GM23338 (cell line): ENCODE measurements around the gene ENOX1. TPM values are rescaled to one million over a fixed set of nuclear protein-coding genes. Genes with fewer than 3 reads are reported as not detected.

Source experiments
- ATAC-seq: fragments of 200-7000 bp; cut with Tn5 transposase; 3 replicates; pipeline ENCODE4 v1.9.1; 2020
- DNase-seq: peaks from one replicate; pipeline ENCODE4 v3.0.0-alpha.2; 2015; ENCODE audit warnings: low spot score
- H2AFZ ChIP-seq: fragments of 200-600 bp; sonication (generic); 2 replicates; pipeline ENCODE4 v1.8.0; 2016; ENCODE audit warnings: antibody characterized with exemption, mild to moderate bottlenecking, moderate library complexity
- H3F3A ChIP-seq: fragments of 200-600 bp; sonication (generic); replicated peaks from 2 replicates; pipeline ENCODE4 v1.8.0; 2017; ENCODE audit warnings: antibody characterized with exemption, mixed run types, low read depth
- H3K27ac ChIP-seq: fragments of 200-600 bp; sonication (generic); 2 replicates; pipeline ENCODE4 v1.6.1; 2016; ENCODE audit warnings: low read depth
- H3K27me3 ChIP-seq: fragments of 200-600 bp; sonication (generic); 2 replicates; pipeline ENCODE4 v1.8.0; 2016; ENCODE audit warnings: mild to moderate bottlenecking, mixed run types, moderate library complexity; ENCODE audit not compliant: insufficient read depth
- H3K36me3 ChIP-seq: fragments of 200-600 bp; sonication (generic); 2 replicates; pipeline ENCODE4 v1.8.0; 2016; ENCODE audit warnings: mild to moderate bottlenecking; ENCODE audit not compliant: insufficient read depth
- H3K4me1 ChIP-seq: fragments of 200-600 bp; sonication (generic); 2 replicates; pipeline ENCODE4 v1.8.0; 2016; ENCODE audit warnings: mild to moderate bottlenecking, moderate library complexity; ENCODE audit not compliant: insufficient read depth
- H3K4me2 ChIP-seq: fragments of 200-600 bp; sonication (generic); 2 replicates; pipeline ENCODE4 v1.7.1; 2017; ENCODE audit warnings: mixed run types
- H3K4me3 ChIP-seq: fragments of 200-600 bp; sonication (generic); 2 replicates; pipeline ENCODE4 v1.6.1; 2016; ENCODE audit warnings: mixed run types
- H3K79me2 ChIP-seq: fragments of 200-600 bp; sonication (generic); replicated peaks from 2 replicates; pipeline ENCODE4 v1.8.0; 2017; ENCODE audit warnings: mild to moderate bottlenecking; ENCODE audit not compliant: insufficient read depth
- H3K9me2 ChIP-seq: fragments of 200-600 bp; sonication (generic); 2 replicates; pipeline ENCODE4 v1.8.0; 2017; ENCODE audit not compliant: insufficient read depth
- H4K20me1 ChIP-seq: fragments of 200-600 bp; sonication (generic); replicated peaks from 2 replicates; pipeline ENCODE4 v1.8.0; 2017; ENCODE audit warnings: mild to moderate bottlenecking; ENCODE audit not compliant: insufficient read depth
- H3K27ac Mint-ChIP-seq: 2 replicates; pipeline ENCODE4 v1.8.0; 2020; ENCODE audit warnings: inconsistent platforms, mild to moderate bottlenecking, moderate library complexity, mixed read lengths
- H3K27me3 Mint-ChIP-seq: 3 replicates; pipeline ENCODE4 v1.8.0; 2022; ENCODE audit warnings: low read depth, mild to moderate bottlenecking, moderate library complexity, mixed read lengths, inconsistent platforms; ENCODE audit not compliant: insufficient read depth, poor library complexity
- H3K36me3 Mint-ChIP-seq: 3 replicates; pipeline ENCODE4 v1.8.0; 2021; ENCODE audit warnings: low read depth, mild to moderate bottlenecking, inconsistent platforms, moderate library complexity, mixed read lengths
- H3K4me1 Mint-ChIP-seq: 3 replicates; pipeline ENCODE4 v1.8.0; 2020; ENCODE audit warnings: mild to moderate bottlenecking, inconsistent platforms, mixed read lengths
- H3K4me3 Mint-ChIP-seq: 3 replicates; pipeline ENCODE4 v1.8.0; 2021; ENCODE audit warnings: moderate library complexity, mild to moderate bottlenecking, inconsistent platforms, mixed read lengths
- H3K9me3 Mint-ChIP-seq: 3 replicates; pipeline ENCODE4 v1.8.0; 2020; ENCODE audit warnings: moderate library complexity, mild to moderate bottlenecking, inconsistent platforms, mixed read lengths
- CREB1 ChIP-seq: fragments of 250-450 bp; sonication (Bioruptor Pico); IDR thresholded peaks from 2 replicates; pipeline ENCODE4 v1.5.0; 2020; ENCODE audit warnings: low read depth, mild to moderate bottlenecking, moderate library complexity
- EZH2phosphoT487 ChIP-seq: fragments of 200-600 bp; sonication (generic); IDR thresholded peaks from one replicate; pipeline ENCODE4 v1.8.1; 2018; ENCODE audit warnings: antibody characterized with exemption; ENCODE audit not compliant: unreplicated experiment
- JUNB ChIP-seq: IDR thresholded peaks from one replicate; pipeline ENCODE4 v1.6.1; 2016; ENCODE audit warnings: antibody characterized with exemption; ENCODE audit not compliant: unreplicated experiment
- NANOG ChIP-seq: IDR thresholded peaks from 2 replicates; pipeline ENCODE4 v1.6.1; 2016; ENCODE audit warnings: antibody characterized with exemption, borderline replicate concordance
- STAT1 ChIP-seq: IDR thresholded peaks from one replicate; pipeline ENCODE4 v1.6.1; 2016; ENCODE audit warnings: antibody characterized with exemption; ENCODE audit not compliant: unreplicated experiment
- polyA plus RNA-seq: library from polyadenylated mRNA; unstranded; fragments of >200 nt; fragmentation: Nextera tagmentation; extraction: Ambion mirVana; gene quantifications from 2 replicates; pipeline ENCODE4 v1.2.1, GENCODE V29; 2016
- total RNA-seq: library from RNA; depleted of rRNA; stranded (reverse); fragments of >200 nt; shearing (Covaris generic); gene quantifications from 2 replicates; pipeline ENCODE4 v1.2.3, GENCODE V29; 2014
- TF ChIP-seq, protein P1 (sequence below): IDR thresholded peaks from one replicate; pipeline ENCODE4 v1.6.1; 2018; ENCODE audit warnings: antibody characterized with exemption; ENCODE audit not compliant: unreplicated experiment
- TF ChIP-seq, protein P2 (sequence below), 2 experiments: fragments of 200-600 bp in 1 of 2; sonication (generic) in 1 of 2; conservative IDR thresholded peaks; 2 replicates each; pipeline versions ENCODE4 v1.5.1 to v1.6.1; 2016 to 2017; ENCODE audit warnings: antibody characterized with exemption in 2 of 2, low read depth in 2 of 2, mild to moderate bottlenecking in 2 of 2, moderate library complexity in 1 of 2
- TF ChIP-seq, protein P3 (sequence below): fragments of 250-450 bp; sonication (Bioruptor Pico); IDR thresholded peaks from 2 replicates; pipeline ENCODE4 v1.5.0; 2020; ENCODE audit warnings: mild to moderate bottlenecking, moderate library complexity
- TF ChIP-seq, protein P4 (sequence below): IDR thresholded peaks from 2 replicates; pipeline ENCODE4 v1.6.1; 2016; ENCODE audit warnings: antibody characterized with exemption

The ENOX1 gene
- total and polyA plus RNA-seq, 2 experiments from 2014 or later, result 0.66 to 0.81 TPM

DNA sequence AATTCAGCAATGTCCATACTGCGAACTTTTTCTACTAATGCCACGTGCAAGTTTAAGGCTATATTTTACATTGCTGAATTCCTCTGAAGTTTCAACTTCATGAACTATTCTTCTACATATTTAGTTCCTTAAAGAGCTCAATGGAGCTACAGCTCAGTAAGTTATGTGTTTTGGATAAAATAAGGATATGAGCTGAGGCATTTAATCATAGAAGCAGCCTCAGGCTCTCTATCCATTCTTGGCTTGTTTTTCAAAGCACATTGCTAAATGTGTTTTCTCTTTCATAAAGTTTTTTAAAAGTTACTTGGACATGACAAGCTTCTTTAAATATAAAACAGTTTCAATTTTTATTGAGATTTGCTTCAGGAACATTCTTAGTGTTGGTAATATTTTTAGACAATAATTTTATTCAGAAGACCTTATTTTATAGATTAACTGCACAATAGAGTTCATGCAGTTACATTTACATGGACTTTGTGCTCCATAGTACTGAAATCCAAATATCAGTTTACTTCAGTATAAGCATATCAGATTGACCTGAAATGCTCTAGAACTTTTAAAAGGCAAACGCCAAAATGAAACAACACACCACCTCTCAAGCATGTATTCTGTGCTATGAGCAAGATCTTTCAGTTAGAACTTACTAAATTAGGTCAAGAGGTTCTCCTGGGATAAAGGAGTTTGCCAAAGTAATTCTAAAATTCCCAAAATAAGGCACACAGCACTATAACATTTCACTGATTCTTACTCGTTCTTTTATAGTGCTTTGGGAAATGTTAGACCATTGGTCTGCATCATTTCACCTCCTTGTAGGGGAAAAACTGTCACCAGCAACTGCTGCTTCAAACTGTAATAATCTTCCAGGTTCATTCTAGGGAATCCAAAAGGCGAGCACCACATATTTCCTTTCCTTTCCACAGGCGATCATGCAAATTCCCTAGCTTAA, 275.5 kb downstream of the ENOX1 start (continued):
- no peak for TF ChIP-seq JUNB
- TF ChIP-seq, protein P1, sequence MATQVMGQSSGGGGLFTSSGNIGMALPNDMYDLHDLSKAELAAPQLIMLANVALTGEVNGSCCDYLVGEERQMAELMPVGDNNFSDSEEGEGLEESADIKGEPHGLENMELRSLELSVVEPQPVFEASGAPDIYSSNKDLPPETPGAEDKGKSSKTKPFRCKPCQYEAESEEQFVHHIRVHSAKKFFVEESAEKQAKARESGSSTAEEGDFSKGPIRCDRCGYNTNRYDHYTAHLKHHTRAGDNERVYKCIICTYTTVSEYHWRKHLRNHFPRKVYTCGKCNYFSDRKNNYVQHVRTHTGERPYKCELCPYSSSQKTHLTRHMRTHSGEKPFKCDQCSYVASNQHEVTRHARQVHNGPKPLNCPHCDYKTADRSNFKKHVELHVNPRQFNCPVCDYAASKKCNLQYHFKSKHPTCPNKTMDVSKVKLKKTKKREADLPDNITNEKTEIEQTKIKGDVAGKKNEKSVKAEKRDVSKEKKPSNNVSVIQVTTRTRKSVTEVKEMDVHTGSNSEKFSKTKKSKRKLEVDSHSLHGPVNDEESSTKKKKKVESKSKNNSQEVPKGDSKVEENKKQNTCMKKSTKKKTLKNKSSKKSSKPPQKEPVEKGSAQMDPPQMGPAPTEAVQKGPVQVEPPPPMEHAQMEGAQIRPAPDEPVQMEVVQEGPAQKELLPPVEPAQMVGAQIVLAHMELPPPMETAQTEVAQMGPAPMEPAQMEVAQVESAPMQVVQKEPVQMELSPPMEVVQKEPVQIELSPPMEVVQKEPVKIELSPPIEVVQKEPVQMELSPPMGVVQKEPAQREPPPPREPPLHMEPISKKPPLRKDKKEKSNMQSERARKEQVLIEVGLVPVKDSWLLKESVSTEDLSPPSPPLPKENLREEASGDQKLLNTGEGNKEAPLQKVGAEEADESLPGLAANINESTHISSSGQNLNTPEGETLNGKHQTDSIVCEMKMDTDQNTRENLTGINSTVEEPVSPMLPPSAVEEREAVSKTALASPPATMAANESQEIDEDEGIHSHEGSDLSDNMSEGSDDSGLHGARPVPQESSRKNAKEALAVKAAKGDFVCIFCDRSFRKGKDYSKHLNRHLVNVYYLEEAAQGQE, result no peak
- no peak for TF ChIP-seq CREB1

DNA sequence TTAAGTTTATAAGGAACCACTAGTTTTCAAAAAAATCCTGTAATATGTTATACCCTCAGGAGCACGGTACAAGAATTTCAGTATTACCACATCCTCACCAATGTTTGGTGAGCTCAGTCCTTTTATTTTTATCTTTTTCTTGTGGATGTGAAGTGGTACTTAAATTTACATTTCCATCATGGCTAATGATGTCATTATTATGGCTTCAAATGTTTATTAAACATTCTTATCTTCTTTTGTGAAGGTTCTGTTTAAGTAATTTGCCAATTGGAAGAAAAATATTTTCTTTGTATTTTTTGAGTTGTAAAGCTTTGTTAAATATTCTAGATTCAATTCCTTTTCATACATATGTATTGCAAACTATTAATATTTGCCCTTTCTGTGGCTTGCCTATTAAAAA, 291.0 kb downstream of the ENOX1 start:
- Histone ChIP-seq H3K36me3 (no peaks in the 10 kb centered on the region), H3K27me3 (no peaks in the 10 kb centered on the region), H3K9me2 (peaks cover 21% of the 10 kb centered on the region), H4K20me1 (no peaks in the 10 kb centered on the region), H3K4me2 (no peak overlapping the region), H3K4me1 (no peaks in the 10 kb centered on the region), H3K27ac (no peak overlapping the region), H3K4me3 (no peak overlapping the region), H3F3A (no peaks in the 10 kb centered on the region), H3K79me2 (no peaks in the 10 kb centered on the region), H2AFZ (no peak overlapping the region)
- DNase-seq, result no peak
- Mint-ChIP-seq H3K27me3 (no peaks in the 10 kb centered on the region), H3K36me3 (no peaks in the 10 kb centered on the region), H3K27ac (no peak overlapping the region), H3K9me3 (no peaks in the 10 kb centered on the region), H3K4me3 (no peak overlapping the region), H3K4me1 (no peaks in the 10 kb centered on the region)
- ATAC-seq, result no peak
- TF ChIP-seq, protein P2, sequence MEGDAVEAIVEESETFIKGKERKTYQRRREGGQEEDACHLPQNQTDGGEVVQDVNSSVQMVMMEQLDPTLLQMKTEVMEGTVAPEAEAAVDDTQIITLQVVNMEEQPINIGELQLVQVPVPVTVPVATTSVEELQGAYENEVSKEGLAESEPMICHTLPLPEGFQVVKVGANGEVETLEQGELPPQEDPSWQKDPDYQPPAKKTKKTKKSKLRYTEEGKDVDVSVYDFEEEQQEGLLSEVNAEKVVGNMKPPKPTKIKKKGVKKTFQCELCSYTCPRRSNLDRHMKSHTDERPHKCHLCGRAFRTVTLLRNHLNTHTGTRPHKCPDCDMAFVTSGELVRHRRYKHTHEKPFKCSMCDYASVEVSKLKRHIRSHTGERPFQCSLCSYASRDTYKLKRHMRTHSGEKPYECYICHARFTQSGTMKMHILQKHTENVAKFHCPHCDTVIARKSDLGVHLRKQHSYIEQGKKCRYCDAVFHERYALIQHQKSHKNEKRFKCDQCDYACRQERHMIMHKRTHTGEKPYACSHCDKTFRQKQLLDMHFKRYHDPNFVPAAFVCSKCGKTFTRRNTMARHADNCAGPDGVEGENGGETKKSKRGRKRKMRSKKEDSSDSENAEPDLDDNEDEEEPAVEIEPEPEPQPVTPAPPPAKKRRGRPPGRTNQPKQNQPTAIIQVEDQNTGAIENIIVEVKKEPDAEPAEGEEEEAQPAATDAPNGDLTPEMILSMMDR (conservative IDR thresholded peaks at IDR 0.05; ENCODE audit: low read depth in 2 of 2), result no peak
- TF ChIP-seq STAT1 (no peak), EZH2phosphoT487 (no peak), NANOG (no peak)
- TF ChIP-seq, protein P3, sequence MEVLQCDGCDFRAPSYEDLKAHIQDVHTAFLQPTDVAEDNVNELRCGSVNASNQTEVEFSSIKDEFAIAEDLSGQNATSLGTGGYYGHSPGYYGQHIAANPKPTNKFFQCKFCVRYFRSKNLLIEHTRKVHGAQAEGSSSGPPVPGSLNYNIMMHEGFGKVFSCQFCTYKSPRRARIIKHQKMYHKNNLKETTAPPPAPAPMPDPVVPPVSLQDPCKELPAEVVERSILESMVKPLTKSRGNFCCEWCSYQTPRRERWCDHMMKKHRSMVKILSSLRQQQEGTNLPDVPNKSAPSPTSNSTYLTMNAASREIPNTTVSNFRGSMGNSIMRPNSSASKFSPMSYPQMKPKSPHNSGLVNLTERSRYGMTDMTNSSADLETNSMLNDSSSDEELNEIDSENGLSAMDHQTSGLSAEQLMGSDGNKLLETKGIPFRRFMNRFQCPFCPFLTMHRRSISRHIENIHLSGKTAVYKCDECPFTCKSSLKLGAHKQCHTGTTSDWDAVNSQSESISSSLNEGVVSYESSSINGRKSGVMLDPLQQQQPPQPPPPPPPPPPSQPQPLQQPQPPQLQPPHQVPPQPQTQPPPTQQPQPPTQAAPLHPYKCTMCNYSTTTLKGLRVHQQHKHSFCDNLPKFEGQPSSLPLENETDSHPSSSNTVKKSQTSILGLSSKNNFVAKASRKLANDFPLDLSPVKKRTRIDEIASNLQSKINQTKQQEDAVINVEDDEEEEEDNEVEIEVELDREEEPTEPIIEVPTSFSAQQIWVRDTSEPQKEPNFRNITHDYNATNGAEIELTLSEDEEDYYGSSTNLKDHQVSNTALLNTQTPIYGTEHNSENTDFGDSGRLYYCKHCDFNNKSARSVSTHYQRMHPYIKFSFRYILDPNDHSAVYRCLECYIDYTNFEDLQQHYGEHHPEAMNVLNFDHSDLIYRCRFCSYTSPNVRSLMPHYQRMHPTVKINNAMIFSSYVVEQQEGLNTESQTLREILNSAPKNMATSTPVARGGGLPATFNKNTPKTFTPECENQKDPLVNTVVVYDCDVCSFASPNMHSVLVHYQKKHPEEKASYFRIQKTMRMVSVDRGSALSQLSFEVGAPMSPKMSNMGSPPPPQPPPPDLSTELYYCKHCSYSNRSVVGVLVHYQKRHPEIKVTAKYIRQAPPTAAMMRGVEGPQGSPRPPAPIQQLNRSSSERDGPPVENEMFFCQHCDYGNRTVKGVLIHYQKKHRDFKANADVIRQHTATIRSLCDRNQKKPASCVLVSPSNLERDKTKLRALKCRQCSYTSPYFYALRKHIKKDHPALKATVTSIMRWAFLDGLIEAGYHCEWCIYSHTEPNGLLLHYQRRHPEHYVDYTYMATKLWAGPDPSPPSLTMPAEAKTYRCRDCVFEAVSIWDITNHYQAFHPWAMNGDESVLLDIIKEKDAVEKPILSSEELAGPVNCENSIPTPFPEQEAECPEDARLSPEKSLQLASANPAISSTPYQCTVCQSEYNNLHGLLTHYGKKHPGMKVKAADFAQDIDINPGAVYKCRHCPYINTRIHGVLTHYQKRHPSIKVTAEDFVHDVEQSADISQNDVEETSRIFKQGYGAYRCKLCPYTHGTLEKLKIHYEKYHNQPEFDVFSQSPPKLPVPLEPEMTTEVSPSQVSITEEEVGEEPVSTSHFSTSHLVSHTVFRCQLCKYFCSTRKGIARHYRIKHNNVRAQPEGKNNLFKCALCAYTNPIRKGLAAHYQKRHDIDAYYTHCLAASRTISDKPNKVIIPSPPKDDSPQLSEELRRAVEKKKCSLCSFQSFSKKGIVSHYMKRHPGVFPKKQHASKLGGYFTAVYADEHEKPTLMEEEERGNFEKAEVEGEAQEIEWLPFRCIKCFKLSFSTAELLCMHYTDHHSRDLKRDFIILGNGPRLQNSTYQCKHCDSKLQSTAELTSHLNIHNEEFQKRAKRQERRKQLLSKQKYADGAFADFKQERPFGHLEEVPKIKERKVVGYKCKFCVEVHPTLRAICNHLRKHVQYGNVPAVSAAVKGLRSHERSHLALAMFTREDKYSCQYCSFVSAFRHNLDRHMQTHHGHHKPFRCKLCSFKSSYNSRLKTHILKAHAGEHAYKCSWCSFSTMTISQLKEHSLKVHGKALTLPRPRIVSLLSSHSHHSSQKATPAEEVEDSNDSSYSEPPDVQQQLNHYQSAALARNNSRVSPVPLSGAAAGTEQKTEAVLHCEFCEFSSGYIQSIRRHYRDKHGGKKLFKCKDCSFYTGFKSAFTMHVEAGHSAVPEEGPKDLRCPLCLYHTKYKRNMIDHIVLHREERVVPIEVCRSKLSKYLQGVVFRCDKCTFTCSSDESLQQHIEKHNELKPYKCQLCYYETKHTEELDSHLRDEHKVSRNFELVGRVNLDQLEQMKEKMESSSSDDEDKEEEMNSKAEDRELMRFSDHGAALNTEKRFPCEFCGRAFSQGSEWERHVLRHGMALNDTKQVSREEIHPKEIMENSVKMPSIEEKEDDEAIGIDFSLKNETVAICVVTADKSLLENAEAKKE (CRISPR knock-in tag), result no peak
- TF ChIP-seq, protein P4, sequence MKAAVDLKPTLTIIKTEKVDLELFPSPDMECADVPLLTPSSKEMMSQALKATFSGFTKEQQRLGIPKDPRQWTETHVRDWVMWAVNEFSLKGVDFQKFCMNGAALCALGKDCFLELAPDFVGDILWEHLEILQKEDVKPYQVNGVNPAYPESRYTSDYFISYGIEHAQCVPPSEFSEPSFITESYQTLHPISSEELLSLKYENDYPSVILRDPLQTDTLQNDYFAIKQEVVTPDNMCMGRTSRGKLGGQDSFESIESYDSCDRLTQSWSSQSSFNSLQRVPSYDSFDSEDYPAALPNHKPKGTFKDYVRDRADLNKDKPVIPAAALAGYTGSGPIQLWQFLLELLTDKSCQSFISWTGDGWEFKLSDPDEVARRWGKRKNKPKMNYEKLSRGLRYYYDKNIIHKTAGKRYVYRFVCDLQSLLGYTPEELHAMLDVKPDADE, result no peak
